Activated CD4-positive, alpha-beta T cell treated with anti-CD3 and anti-CD28 coated beads for 1 hour (primary cell): ENCODE results near the gene IZUMO4.
"Not testable (repeated sequence)": the region's sequence is repeated elsewhere in the genome, so short reads cannot be mapped to it uniquely, and the experiment has no call there.

Experiments
- DNase-seq: peaks from one replicate; pipeline ENCODE4 v3.0.0-alpha.2; 2020

The IZUMO4 gene

GRCh38 chr19:2129022-2129421 lies 32.3 kb downstream of the IZUMO4 start:
- DNase-seq = no peak

GRCh38 chr19:2129486-2129885 lies 32.8 kb downstream of the IZUMO4 start:
- DNase-seq = no peak

- DNase-seq = no peak
Measured at GRCh38 chr19:2129892-2130770, 33.4 kb downstream of the IZUMO4 start.

- not testable (repeated sequence) for DNase-seq
Measured at GRCh38 chr19:2131012-2131975, 34.6 kb downstream of the IZUMO4 start.

DNA sequence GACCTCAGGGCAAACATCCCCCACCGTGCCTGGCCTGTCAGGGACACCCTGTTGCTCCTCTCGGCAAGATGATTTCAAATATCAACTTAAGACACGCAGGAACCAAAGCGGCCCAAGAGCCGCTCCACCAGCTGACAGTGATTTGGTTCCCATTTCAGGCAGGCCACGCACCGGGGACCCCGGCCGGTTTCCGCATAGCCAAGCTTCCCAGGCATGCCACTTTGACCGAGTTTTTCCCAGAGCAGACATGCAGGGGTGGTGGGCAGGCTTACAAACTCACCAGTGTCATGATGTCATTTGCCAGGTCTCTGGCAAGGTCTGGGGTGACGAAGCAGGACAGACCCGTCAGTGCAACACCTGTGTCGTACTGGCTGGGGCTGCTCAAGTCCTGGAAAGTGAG lies 35.5 kb downstream of the IZUMO4 start:
- DNase-seq = no peak

- no peak for DNase-seq
Measured at GRCh38 chr19:2132731-2133490, 36.2 kb downstream of the IZUMO4 start.

- DNase-seq = no peak
Measured at GRCh38 chr19:2135474-2136402, 39.0 kb downstream of the IZUMO4 start.

DNA sequence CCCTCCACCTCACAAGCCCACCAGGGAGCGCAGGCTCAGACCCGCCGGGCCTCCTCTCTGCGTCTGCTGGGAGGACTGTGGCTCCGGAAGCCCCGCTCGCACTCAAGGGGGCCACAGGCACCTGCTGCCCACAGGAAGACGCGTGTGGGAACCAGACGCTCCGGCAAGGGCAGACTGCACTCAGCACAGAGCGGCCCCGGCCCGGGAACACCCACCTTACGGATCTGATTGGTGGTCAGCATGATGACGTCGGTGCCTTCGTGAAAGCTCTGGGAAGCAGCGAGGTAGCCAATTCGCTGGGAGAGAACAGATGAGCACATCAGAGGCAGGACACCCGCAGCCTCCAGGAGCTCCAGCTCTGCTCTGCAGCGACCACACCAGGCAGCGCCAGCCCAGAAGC lies 40.1 kb downstream of the IZUMO4 start:
- DNase-seq = no peak

DNA sequence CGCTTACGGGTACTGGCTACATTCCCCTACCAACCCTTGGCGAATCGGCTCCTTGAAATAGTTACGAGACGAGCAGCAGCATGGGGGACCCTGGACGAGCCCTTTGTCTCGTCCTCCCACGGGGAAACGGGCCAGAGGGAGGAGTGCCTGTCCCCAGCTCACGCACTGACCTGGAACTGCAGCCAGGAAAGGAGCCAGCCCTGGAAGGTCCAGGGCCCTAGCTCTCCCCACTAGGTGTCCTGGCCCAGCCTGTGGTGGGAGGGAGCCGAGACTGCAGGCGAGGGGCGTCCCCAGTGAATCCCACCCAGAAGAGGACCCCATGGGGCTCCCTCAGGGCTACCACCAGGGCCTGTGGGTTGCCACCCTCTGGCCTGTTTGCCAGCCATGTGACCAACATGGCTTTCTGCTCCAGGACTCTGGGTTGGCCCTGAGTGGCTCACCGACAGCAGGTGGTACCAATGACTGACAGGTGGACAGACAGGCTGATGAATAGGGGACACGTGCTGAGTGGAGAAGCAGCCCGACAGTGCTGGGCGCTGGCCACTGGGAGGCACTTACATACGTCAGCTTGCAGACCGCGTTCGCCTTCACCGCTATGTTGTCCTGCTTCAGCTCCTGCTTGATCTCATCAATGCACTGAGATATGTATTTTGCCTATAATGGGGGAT lies 41.5 kb downstream of the IZUMO4 start:
- DNase-seq = no peak

DNA sequence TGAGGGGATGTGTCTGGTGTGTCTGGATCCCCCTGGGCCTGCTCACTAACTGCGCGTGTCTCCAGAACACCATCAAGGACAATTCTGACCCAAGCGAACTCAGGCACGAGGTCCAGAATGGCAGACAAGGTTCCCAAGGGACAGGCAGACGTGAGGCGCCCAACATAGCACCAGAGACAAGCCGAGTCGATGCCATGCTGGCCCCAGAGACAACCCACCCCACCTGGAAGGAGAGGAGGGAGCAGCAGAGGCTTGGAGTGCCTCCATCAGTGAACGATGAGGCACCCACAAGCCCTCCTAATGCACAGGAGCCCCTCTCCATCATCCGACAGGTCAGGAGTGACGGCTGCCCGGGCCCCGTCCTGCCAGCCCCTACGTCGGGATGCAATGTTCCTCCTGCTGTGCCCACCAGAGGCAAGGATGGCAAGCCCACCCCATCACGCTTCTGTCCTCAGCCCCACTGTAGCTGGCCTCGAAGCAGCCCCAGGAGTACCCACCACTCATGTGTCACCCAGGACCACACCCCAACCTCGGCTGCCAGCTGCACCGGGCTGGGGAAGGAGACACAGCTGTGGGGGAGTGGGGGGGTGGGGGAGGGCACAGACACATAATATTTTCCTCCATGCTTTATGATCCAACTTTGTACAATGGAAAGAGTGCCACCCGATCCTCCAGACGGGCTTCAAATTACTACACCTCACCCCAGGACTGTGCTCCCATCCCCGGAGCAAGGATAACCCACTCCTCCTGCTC lies 42.8 kb downstream of the IZUMO4 start:
- DNase-seq = no peak

- DNase-seq = no peak
Measured at GRCh38 chr19:2140138-2140569, 43.4 kb downstream of the IZUMO4 start.

GRCh38 chr19:2142173-2142829 lies 45.6 kb downstream of the IZUMO4 start:
- no peak for DNase-seq

- no peak for DNase-seq
Measured at GRCh38 chr19:2144190-2144589, 47.5 kb downstream of the IZUMO4 start.

GRCh38 chr19:2145831-2146241 lies 49.1 kb downstream of the IZUMO4 start:
- no peak for DNase-seq

DNA sequence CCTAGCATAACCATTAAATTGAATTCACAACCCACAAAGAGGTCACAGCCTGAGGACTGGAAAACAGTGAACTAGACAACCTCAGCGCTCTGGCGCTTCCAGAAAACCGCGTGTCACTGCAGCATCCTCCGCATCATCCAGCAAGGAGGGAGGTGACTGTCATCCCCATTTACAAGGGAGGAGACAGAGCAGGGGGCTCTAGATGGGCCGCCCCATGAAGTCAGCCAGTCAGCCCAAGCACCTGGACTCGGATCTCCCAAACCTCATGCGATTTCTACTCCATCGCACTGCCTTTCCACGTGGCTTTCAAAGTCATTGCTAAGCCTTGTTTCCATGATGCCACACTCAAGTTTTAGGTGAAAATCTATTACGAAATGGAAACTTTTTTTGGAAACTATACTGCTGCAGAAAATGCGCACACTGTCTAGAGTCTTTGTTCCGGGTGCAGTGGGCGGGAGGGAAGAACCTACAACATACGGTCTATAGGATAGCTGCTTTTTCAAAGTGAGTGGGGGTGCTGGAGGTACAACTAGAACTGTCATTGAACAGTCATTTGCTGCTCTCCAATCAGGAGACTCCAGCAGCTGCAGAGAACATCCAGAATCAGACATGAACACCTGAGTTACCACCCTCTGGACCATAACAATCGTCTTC lies 51.9 kb downstream of the IZUMO4 start:
- no peak for DNase-seq
